IPS DF 4.7 (cell line): ENCODE measurements around the gene ITGA1.
"Not testable (repeated sequence)": the region's sequence is repeated elsewhere in the genome, so short reads cannot be mapped to it uniquely, and the experiment has no call there.

Source experiments
- DNase-seq: peaks from one replicate; pipeline ENCODE4 v3.0.0-alpha.2; 2013; ENCODE audit warnings: low spot score; ENCODE audit errors: extremely low read depth

The ITGA1 gene

GRCh38 chr5:52800394-52801213 is 12.9 kb downstream of the ITGA1 start:
- no peak for DNase-seq

- DNase-seq, result no peak
Observed at GRCh38 chr5:52801329-52801728, 13.6 kb downstream of the ITGA1 start.

- no peak for DNase-seq
Observed at GRCh38 chr5:52802272-52802973, 14.7 kb downstream of the ITGA1 start.

- DNase-seq, result no peak
Observed at GRCh38 chr5:52802974-52803336, 15.2 kb downstream of the ITGA1 start.

- DNase-seq, result no peak
Observed at GRCh38 chr5:52804387-52804791, 16.7 kb downstream of the ITGA1 start.

- DNase-seq, result no peak
Observed at GRCh38 chr5:52804981-52805380, 17.3 kb downstream of the ITGA1 start.

GRCh38 chr5:52805615-52806014 is 17.9 kb downstream of the ITGA1 start:
- no peak for DNase-seq

GRCh38 chr5:52807037-52807436 is 19.3 kb downstream of the ITGA1 start:
- DNase-seq, result no peak

- no peak for DNase-seq
Observed at GRCh38 chr5:52807723-52808122, 20.0 kb downstream of the ITGA1 start.

GRCh38 chr5:52808316-52808901 is 20.7 kb downstream of the ITGA1 start:
- no peak for DNase-seq

- DNase-seq, result no peak
Observed at GRCh38 chr5:52809884-52810283, 22.2 kb downstream of the ITGA1 start.

- DNase-seq, result no peak
Observed at GRCh38 chr5:52810426-52810825, 22.7 kb downstream of the ITGA1 start.

GRCh38 chr5:52811067-52811749 is 23.5 kb downstream of the ITGA1 start:
- no peak for DNase-seq

GRCh38 chr5:52814352-52815148 is 26.8 kb downstream of the ITGA1 start:
- no peak for DNase-seq

GRCh38 chr5:52817818-52818217 is 30.1 kb downstream of the ITGA1 start:
- no peak for DNase-seq

GRCh38 chr5:52818360-52818759 is 30.6 kb downstream of the ITGA1 start:
- no peak for DNase-seq

- DNase-seq, result not testable (repeated sequence)
Observed at GRCh38 chr5:52818807-52819206, 31.1 kb downstream of the ITGA1 start.

- DNase-seq, result no peak
Observed at GRCh38 chr5:52821901-52822300, 34.2 kb downstream of the ITGA1 start.

- DNase-seq, result no peak
Observed at GRCh38 chr5:52822437-52822836, 34.7 kb downstream of the ITGA1 start.

- DNase-seq, result no peak
Observed at GRCh38 chr5:52824827-52825226, 37.1 kb downstream of the ITGA1 start.

- no peak for DNase-seq
Observed at GRCh38 chr5:52825826-52826225, 38.1 kb downstream of the ITGA1 start.
